Measurements from ENCODE around the gene FAM53A.
"Not testable (repeated sequence)": the region's sequence is repeated elsewhere in the genome, so short reads cannot be mapped to it uniquely, and the experiment has no call there.

The FAM53A gene

DNA sequence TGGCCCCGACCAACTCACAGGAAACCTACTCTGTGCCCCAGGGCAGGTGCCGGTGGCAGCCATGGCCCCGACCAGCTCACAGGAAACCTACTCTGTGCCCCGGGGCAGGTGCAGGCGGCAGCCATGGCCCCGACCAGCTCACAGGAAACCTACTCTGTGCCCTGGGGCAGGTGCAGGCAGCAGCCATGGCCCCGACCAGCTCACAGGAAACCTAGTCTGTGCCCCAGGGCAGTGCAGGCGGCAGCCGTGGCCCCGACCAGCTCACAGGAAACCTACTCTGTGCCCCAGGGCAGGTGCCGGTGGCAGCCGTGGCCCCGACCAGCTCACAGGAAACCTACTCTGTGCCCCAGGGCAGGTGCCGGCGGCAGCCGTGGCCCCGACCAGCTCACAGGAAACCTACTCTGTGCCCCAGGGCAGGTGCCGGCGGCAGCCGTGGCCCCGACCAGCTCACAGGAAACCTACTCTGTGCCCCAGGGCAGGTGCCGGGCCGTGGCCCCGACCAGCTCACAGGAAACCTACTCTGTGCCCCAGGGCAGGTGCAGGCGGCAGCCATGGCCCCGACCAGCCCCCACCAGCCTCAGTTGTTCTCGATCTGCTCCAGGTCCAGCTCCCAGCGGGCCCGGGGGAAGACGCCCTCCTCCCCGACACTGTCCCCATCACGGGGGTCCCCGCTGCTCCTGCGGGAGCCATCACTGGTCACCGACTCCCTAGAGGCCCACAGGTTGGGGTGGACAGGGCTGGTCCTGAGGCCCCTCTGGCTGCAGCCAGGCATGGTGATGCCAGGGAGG is 43.2 kb downstream of the FAM53A start:
- DNase-seq (ENCODE audit: low read depth in 4 of 4, low spot score in 1 of 4): not testable (repeated sequence)

DNA sequence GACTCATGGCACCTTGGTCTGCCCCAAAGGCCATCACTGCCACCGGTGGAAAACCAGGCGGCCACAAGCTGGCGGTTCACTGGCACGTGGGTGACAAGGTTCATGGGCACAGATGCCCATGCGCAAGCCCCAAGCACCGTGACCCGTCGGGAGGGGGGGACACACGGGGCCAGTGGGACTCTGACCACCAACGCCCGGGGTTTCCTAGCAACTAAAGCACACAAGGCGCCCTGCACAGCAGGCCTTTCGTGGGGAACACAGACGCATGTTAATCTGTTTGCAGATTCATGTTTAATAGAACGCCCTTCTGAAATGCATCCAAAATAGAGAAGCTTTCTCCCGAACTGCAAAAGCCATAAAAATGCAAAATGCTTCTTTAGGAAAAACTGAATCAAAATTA is 43.9 kb downstream of the FAM53A start:
- DNase-seq (ENCODE audit: low read depth in 4 of 4, low spot score in 1 of 4): no peak

DNA sequence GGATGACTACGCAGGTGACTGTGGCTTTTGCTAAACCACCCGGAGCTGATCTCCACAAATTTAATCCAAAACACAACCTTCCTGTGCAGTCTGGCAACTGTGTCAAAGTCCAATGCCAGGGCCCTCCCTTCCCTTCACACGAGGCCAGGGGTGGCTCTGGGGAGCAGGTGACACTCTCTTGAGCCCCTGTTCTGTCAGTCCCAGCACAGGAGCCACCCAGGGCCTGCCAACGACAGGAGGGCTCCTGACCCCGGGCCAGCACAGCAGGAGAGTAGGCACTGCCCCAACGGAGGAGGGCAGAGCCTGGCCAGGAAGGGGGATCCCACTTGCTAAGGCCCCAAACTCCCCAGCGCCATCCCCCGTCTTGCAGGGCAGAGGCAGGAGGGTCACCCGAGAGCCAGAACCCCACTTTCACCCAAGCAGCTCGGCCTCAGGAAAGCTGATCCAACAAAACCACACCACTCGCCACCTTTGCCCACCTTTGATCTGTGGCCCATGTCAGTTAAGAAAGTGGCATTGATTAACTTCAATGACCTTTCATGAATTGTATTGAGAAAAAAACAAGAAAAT is 44.7 kb downstream of the FAM53A start:
- DNase-seq (ENCODE audit: low read depth in 4 of 4, low spot score in 1 of 4): no peak

DNA sequence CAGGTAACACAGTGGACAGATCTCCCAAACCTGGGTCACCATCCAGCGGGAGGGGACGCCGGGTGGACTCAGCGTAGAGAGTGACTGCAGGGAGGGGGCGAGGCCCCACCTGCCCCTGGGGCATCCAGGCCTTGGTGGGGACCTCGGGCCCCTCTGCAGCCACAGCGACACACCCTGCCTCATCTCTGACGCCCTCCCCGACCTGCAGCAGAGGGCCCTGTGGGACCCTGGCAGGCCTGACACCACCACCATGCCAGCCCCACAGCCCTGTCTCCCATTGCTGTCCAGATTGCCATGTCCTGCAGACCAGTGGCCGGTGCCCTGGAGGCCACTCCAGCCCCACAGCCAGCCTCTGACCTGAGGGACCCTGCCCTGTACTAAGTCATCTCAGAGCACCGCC is 45.2 kb downstream of the FAM53A start:
- DNase-seq (ENCODE audit: low read depth in 4 of 4, low spot score in 1 of 4): no peak

DNA sequence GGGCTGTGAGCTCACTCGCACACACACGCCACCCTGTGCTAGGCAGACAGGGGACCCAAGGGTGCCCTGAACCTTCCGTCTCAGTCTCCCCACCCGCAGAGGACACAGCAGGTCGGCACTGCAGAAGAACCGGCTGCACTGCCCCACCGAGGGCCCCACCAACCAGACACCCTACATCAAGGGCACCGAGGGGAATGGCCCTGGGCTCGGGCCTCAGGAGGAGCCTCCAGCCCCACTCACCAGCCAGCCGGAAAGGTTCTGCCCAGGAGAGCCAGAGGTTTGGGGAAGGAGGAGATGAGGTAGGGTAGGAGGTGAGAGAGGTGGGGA is 45.9 kb downstream of the FAM53A start:
- no peak for DNase-seq (ENCODE audit: low read depth in 4 of 4, low spot score in 1 of 4)

DNA sequence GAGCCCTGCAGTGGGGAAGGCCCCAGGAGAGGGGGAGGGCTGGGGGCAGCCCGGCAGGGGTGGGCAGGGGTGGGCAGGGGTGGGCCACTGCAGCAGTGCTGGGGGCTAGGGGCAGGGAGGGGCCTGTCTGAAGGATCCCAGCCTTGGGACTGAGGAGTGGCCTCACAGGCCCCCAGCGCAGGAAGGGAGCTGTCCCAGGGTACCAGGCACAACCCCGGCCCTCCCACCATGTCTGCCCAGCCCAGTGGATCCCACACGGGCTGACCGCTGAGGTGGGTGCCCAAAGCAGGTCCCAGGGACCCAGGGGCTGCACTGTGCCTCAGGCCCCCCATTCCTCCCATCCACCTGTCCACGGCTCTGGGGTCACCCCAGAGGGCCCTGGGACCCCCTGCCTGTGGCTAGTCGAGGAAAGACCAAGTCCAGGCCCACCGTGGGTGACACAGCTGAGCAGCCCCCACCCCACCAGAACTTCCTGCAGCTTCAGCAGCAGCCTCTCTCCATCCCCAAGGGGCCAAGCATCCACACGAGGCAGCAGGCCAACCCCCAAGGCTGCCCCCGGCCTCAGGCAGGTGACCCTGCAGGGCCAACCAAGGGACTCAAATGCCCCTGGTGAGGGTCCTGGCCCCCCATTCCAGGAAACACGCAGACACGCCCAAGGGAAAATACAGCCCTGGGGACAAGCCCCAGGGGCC is 46.4 kb downstream of the FAM53A start:
- DNase-seq (ENCODE audit: low read depth in 4 of 4, low spot score in 1 of 4): no peak

DNA sequence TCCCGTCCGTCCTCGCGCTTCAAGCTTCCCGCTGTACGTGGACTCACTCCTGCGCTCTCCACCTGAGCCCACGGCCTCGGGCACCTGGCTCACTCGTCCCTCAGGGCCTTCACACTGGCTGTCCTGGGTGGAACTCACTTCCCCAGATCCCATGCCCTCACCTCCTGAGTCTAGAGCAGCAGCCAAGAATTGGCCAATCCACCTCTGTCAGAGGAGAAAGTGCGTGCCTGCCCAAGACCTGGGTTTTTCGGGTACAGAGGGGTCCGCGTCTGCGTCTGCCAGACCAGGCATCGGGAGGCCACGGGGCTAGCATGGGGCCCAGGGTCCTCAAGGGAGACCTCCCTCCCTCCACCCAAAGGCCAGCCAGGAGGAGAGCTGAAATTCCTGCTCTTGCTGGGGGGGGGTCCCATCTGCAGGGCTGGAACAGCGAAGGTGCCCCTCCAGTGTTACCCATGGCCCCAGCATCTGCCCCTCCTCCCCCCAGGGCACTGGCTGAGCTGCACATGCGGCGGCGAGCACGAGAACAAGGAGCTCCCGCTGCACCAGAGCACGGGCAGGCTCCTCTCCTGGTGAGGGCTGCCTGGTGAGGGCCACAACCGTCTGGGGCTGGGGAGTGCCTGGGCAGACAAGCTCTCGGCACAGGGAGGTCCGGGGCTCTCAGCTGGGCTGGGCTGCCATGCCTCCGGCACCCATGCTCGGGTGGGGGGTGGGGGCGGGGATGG is 47.5 kb downstream of the FAM53A start:
- DNase-seq (ENCODE audit: low read depth in 4 of 4, low spot score in 1 of 4): no peak

DNA sequence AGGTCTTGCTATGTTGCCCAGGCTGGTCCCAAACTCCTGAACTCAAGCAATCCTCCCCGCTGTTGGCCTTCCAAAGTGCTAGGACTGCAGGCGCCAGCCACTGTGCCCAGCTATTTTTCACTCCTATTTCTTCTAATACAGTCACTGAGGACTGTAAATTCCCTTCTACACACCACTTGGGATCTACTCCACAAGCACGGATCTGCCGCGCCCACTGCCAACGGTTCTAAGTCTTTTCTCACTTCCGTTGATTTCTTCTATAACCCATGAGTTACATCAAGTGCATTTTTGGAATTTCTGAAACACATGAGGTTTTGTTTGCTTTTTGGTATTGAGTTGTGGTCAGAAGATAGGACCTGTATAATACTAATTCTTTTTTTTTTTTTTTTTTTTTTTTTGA is 48.6 kb downstream of the FAM53A start:
- DNase-seq (ENCODE audit: low read depth in 4 of 4, low spot score in 1 of 4): no peak

DNA sequence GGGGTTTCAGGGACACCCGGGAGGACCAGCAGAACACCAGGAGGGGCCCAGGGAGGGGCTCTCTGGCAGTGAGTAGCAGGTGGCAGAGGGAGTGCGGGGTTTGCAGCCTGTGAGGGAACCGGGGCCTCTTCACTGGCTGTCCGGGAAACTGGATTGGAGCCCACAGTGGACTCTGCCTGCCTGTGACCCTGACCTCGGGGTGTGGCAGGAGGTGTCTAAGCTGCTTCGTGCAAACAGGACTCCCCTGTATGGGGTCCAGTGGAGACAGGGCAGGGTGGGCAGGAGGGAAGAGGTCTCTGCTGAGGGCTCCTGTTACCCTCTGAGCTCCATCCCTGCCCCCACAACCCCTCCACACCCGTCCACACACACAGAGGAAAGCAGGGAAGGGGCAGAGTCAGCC is 50.1 kb downstream of the FAM53A start:
- DNase-seq (ENCODE audit: low read depth in 4 of 4, low spot score in 1 of 4): no peak

DNA sequence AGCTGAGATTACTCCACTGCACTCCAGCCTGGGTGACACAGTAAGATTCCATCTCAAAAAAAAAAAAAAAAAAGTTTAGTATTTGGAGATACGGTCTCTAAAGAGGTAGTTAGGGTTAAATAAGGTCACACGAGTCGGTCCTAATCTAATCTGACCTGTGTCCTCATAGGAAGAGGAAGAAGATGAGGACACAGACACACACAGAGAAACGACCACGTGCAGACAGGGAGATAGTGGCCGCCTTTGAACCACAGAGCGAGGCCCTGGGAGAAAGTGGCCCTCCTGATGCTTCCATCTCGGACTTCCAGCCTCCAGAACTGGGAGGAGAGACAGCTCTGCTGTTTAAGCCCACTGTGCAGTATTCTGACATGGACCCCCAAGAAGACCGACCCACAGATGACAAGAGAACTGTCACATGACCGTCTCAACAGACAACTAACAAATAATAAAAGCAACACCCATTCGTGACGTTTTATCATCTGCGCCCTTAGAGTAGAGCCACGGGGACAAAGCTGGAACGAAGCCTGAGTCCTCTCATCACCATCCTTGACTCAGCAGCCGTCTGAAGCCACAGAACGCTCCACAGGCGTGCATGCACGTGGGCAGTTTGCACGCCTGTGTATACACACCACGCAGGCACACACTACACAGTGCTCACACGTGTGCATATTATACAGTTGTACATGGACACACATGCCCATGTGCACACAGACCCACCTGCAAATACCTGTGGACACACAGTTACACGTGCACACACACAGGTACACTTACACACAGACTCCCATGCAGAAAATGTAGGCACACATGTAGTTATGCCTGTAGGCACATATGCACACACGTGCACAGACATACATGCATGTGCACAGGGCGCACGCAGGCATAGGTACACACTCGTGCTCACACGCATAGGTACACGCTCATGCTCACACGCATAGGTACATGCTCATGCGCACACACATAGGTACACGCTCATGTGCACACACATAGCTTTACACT is 51.7 kb downstream of the FAM53A start:
- no peak for DNase-seq (ENCODE audit: low read depth in 4 of 4, low spot score in 1 of 4)

DNA sequence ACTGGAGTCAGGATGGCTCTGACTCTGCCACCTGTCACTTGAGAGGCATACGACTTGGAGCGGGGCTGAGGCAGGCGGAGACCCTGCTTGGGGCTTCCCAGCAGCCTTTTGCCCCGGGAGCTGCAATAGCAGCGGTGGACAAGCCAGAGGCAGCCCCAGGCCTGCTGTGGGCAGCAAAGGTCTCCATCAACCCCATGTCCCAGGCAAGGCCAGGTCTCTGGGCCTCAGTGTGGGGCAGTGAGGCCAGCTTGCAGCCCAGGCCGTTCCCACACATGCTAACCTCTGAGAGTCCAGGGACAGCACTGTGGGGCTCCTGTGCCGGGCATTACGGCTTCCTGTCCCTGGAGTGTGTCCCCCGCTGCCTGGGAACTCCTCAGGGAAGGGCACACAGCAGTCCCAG is 53.0 kb downstream of the FAM53A start:
- no peak for DNase-seq (ENCODE audit: low read depth in 4 of 4, low spot score in 1 of 4)

DNA sequence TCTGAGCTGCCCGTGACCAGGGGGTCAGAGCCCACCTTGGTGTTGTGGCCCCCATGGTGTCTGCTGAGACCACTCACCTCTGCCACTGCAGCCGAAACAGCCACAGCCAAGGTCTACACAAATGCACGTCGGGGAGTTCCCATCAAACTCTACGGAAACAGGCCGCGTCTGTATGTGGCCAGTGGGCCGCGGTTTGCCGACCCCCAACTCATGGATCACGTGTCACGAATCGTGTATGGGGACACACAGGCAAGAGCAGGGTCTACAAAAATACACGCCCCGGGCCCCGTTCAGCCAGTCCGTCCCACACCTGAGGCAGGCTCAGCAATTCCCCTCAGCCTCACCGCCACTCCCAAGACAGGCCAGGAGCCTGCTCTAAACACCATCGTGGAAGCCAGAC is 53.8 kb downstream of the FAM53A start:
- no peak for DNase-seq (ENCODE audit: low read depth in 4 of 4, low spot score in 1 of 4)

DNA sequence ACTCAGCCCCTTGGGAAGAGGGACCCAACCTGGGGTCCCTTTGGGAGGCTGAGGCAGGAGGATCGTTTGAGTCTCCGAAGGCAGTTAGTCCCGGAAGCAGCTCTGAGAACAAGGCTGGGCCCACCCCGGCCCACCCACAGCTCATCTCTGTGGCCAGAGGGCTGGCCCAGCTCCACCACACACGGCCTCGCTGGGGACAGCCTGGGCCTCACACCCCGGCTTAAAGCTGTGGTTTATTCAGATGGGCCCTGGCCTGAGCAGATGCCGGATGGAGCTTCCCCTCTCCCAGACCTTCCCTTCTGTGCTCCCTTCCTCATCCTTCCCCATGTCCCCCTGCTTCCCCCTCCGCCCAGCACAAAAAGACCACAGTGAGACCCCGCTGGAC is 54.4 kb downstream of the FAM53A start:
- no peak for DNase-seq (ENCODE audit: low read depth in 4 of 4, low spot score in 1 of 4)

DNA sequence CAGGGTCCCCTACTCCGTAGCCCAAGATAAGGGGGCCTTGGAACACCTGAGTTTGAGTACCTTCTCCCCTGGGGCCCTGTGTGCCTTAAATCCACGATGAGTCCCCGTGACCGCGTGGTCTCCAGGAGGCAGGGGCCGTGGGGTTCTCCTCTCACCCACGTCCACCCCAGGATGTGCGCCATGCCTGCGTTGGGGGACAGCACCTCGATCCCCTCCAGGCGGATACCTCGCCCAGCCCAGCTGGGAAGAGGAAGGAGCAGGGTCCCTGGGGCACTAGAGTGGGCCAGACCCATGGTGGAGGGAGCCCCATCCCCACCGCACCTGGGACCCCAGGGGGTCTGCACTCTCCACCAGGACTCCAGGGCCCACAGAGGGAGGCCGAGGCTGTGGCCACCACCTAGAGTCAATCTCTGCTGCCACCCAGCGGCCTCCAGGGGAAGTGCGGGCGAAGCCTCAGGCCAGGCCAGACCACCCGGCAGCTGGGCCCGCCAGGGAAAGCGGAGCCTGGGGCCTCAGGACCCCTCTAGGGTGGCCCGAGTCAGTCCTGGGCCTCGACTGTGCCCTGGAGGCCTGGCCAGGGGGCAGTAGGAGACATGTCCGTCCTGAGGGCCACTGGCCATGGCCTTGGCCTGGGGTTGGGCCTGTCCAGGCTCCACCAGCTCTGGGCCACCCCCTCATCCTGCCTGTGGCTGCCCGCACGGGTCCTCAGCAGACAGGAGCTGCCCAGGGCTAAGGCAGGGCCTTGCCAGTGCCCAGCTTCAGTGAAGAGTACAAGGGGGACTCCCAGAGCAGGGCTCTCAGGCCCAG is 55.0 kb downstream of the FAM53A start:
- peak; percentile 39 to 60 (median 44) for DNase-seq (ENCODE audit: low read depth in 4 of 4, low spot score in 1 of 4)

DNA sequence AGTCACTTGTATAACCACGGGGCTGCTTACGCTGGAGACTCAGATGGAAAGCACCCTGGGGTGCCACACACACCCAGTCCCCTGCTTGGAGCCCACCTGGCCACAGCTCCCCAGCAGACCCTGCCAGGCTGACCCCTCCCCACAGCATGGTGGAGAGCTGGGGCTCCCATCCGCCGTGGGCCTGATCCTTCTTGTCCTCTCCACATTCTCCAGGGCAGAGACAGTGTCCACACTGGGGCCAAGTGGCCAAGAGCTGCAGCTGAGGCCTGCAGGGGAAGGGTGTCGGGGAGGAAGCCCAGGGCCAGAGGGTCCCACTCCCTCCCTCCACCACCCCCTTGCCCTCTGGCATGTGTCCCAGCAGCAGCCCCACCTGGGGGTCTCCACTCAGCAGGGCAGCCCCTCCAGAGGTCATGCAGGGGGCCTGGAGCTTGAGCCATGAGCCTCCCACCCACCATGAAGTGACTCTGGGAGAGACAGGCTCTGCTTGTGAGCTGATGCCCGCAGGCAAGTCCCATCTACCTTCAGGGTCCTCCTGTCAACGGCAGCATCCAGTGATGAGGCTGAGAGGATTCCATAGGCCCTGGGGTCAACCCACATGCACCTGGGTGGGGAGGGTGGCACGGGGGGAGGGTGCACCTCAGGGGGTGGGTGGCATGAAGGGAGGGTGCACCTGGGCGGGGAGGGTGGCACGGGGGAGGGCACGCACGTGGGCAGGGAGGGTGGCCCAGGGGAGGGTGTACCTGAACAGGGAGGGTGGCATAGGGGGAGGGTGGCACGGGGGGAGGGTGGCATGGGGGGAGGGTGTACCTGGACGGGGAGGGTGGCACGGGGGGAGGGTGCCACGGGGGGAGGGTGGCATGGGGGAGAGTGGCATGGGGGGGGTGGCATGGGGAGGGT is 56.4 kb downstream of the FAM53A start:
- no peak for DNase-seq (ENCODE audit: low read depth in 4 of 4, low spot score in 1 of 4)

DNA sequence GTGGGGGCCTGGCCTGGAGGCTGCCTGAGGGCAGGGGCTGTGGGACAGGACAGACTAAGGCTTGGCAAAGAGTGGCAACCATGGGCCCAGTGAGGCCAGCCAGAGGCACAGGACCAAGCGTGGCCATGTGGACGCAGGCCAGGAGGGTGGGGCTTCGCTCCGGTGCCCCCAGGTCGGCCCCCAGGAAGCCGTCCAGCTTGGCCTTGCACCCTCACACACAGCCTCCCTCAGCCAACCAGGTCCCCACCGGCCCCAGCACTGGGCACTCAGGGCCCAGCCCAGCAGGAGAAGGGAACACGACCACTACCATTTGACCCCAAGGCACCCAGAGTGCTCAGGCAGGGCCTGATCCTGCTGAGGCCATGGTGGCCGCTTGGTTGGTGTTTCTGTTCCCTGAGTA is 57.2 kb downstream of the FAM53A start:
- no peak for DNase-seq (ENCODE audit: low read depth in 4 of 4, low spot score in 1 of 4)

DNA sequence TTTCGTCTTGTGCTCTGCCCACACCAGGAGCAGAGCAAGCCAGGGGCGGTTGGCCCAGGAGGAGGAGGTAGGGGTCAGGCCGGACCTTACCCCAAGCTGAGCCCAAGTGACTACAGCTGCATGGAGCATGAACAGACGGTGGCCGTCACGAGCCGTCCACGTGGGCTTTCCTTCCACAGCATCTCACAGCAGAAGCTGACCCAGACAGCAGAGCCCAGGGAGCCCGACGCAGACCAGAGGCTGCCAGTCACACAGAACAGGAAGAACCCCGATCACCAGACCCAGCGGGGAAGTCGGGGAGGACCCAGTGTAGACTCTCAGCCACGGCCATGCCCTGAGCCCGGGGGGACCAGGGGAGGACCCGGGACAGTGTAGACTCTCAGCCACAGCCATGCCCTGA is 58.0 kb downstream of the FAM53A start:
- DNase-seq (ENCODE audit: low read depth in 4 of 4, low spot score in 1 of 4): no peak

DNA sequence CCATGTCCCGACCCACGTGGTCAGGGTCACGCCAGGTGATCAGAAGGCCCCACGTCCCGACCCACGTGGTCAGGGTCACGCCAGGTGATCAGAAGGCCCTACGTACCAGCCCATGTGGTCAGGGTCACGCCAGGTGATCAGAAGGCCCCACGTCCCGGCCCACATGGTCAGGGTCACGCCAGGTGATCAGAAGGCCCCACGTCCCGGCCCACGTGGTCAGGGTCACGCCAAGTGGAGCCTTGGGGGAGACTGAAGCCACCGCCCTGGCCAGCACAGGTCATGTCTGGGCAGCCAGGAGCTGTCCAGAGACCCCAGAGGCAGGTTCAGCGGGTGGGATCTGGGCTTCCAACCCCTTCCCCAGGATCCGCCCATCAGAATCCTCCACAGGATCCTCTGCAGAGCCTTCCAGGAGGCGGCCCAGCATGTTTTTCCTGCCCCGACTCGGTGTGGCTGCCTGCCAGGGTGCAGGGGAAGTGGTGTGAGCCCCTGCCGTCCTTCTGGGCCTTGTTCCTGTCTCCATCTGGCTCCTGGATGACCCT is 58.4 kb downstream of the FAM53A start:
- DNase-seq (ENCODE audit: low read depth in 4 of 4, low spot score in 1 of 4): no peak

DNA sequence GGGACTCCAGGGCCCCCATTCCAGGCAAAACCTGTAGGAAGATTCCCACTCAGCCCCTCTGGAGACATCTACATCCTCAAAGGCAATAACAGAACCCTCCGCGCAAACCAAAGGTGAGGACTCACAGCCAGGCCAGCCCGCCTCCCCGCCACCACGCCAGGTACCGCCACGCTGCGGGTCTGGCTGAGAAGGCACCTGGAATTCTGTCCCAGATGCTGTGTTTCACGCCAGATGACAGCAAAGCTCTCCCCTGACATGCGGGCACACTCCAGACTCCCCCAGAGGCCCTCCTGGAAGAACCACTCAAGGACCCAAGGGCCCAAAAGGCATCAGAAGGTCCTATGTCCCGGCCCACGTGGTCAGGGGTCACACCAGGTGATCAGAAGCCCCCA is 59.6 kb downstream of the FAM53A start:
- no peak for DNase-seq (ENCODE audit: low read depth in 4 of 4, low spot score in 1 of 4)

Measured in stimulated activated CD4-positive, alpha-beta T cell treated with anti-CD3 and anti-CD28 coated beads, Interleukin-1b, Interleukin-23, amount 100 ng/mL, for 24 hours (primary cell).